ENCODE data around the gene KCNE3. TPM values are rescaled to one million over a fixed set of nuclear protein-coding genes. Genes with fewer than 3 reads are reported as not detected.

KCNE3 gene
- total and polyA plus RNA-seq, 9 of the 15 experiments (the other 6 are each of a cell fraction or from before 2014, with no cell fraction given): 1.6 to 8.7 (median 6.2) TPM

DNA sequence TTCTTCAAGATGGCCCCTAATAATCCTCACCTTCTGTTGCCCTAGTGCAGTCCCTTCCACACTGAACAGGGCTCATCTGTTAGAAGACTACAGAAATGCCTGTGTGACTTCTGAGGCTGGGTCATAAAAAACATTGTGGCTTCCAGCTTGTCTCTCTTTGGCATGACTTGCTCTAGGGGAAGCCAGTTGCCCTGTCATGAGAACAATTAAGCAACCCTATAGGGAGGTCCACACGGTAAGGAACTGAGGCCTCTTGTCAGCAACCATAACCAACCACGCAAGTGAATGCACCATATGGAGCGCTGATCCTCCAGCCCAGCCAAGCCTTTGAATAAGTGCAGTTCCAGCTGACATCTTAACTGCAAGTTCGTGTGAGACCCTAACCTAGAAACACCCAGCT lies 23.6 kb upstream of the KCNE3 start (continued):
- TF ChIP-seq, protein P1, sequence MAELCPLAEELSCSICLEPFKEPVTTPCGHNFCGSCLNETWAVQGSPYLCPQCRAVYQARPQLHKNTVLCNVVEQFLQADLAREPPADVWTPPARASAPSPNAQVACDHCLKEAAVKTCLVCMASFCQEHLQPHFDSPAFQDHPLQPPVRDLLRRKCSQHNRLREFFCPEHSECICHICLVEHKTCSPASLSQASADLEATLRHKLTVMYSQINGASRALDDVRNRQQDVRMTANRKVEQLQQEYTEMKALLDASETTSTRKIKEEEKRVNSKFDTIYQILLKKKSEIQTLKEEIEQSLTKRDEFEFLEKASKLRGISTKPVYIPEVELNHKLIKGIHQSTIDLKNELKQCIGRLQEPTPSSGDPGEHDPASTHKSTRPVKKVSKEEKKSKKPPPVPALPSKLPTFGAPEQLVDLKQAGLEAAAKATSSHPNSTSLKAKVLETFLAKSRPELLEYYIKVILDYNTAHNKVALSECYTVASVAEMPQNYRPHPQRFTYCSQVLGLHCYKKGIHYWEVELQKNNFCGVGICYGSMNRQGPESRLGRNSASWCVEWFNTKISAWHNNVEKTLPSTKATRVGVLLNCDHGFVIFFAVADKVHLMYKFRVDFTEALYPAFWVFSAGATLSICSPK (IDR thresholded peaks at IDR 0.05; ENCODE audit: borderline replicate concordance): no peak
- no peak for TF ChIP-seq CBX8 (IDR thresholded peaks at IDR 0.05; ENCODE audit: borderline replicate concordance, extremely low read depth, low read depth, low read length, poor library complexity, severe bottlenecking)
- no peak for TF ChIP-seq ZNF592 (IDR thresholded peaks at IDR 0.05)
